ENCODE results near the gene CALHM4. TPM values are rescaled to one million over a fixed set of nuclear protein-coding genes. Genes with fewer than 3 reads are reported as not detected.
A peak's percentile ranks its signal among the peaks of the same experiment; 100 is the strongest.

Gene CALHM4
- total and polyA plus RNA-seq, 2 of the 8 experiments (the other 6 are each of a cell fraction or from before 2014, with no cell fraction given) = not detected

DNA sequence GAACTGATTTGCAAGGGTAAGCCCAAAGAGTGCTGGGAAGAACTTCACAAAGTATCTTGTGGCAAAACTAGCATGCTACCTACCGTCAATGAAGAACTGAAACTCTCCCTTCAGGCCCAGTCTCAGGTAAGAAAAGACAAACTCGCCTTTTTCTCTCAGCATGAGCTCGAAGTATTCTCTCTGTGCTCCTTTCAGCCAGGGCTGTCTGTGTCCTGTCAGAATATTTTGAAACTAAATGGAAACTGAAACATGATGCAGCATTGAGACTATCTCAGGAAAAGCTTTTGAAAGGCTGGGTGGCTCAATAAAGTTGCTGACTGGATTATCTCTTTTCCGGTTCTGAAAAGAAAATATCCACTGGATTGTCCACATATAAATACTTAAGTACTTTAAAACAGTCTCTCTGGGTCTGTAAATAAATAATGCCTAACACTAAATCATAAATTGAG is 41.4 kb upstream of the CALHM4 start:
- Histone ChIP-seq H3K79me2 (ENCODE audit: control insufficient read depth in 1 of 2, insufficient read depth in 2 of 2, low read length in 2 of 2) (no peaks in the 10 kb centered on the region), H3K4me3 (ENCODE audit: extremely low read depth in 1 of 4, insufficient read depth in 2 of 4, low read depth in 3 of 4, low read length in 4 of 4) (no peak overlapping the region), H2BK12ac (ENCODE audit: low read depth, low read length) (peak overlapping the region; percentile 53; the same call in 1 of the 2 replicates), H3K4me2 (ENCODE audit: insufficient read depth in 1 of 2, low read depth in 2 of 2, low read length in 2 of 2) (no peak overlapping the region), H2AFZ (ENCODE audit: low read length) (peak overlapping the region; percentile 94), H3K23ac (ENCODE audit: insufficient read length) (no peak overlapping the region), H4K20me1 (replicated peaks in 1 of 2; ENCODE audit: control insufficient read depth in 1 of 2, insufficient read depth in 2 of 2, low read length in 2 of 2) (no peaks in the 10 kb centered on the region), H3K36me3 (ENCODE audit: control insufficient read depth in 2 of 4, insufficient read depth in 4 of 4, low read length in 3 of 4) (no peaks in the 10 kb centered on the region), H4K91ac (replicated peaks; ENCODE audit: insufficient read length, low read length) (no peak overlapping the region), H3K9me3 (ENCODE audit: insufficient read depth in 2 of 2, low read depth in 1 of 2, low read length in 1 of 2) (no peaks in the 10 kb centered on the region), H3K4me1 (replicated peaks in 1 of 4; ENCODE audit: control insufficient read depth in 3 of 4, insufficient read depth in 4 of 4, low read length in 3 of 4) (peaks cover 0 to 11% (median 4%) of the 10 kb centered on the region in 4 experiments; a peak in 4 of 7 replicates), H3K27ac (ENCODE audit: low read depth, low read length) (peak overlapping the region; percentile 31; the same call in 1 of the 2 replicates), H3K18ac (ENCODE audit: extremely low read depth, low read length) (no peak overlapping the region; the same call in 1 of the 2 replicates), H3K27me3 (replicated peaks in 1 of 4; ENCODE audit: control insufficient read depth in 3 of 4, extremely low read depth in 1 of 4, insufficient read depth in 3 of 4, low read length in 3 of 4) (peaks cover 0 to 1% (median 0%) of the 10 kb centered on the region in 4 experiments; a peak in 1 of 7 replicates), H4K5ac (ENCODE audit: insufficient read length, low read depth, low read length) (no peak overlapping the region), H2BK5ac (ENCODE audit: low read depth, low read length) (no peak overlapping the region), H2BK120ac (replicated peaks; ENCODE audit: low read depth, low read length) (no peak overlapping the region), H3K23me2 (ENCODE audit: low read depth, low read length) (no peaks in the 10 kb centered on the region), H3K14ac (ENCODE audit: insufficient read length) (no peak overlapping the region), H2BK15ac (ENCODE audit: low read length) (peak overlapping the region; percentile 25; the same call in 1 of the 2 replicates), H2BK20ac (ENCODE audit: low read length) (no peak overlapping the region), H3K56ac (replicated peaks; ENCODE audit: insufficient read length, low read depth, low read length) (no peak overlapping the region), H3K79me1 (ENCODE audit: low read depth, low read length) (no peaks in the 10 kb centered on the region), H3K4ac (replicated peaks; ENCODE audit: insufficient read length, low read depth, low read length) (peak overlapping the region; percentile 17), H2AK5ac (ENCODE audit: low read depth, low read length) (no peak overlapping the region), H4K8ac (ENCODE audit: extremely low read depth, insufficient read depth, low read length) (no peak overlapping the region), H3K9ac (replicated peaks in 1 of 4; ENCODE audit: extremely low read depth in 1 of 4, low read depth in 3 of 4, low read length in 3 of 4) (no peak overlapping the region)
- 82% methylated on average over 4 of the region's 4 CpGs; no CpG with 5 or more reads in 1 of the 2 experiments for WGBS, 2 experiments (ENCODE audit: extremely low coverage in 1 of 2, insufficient coverage in 1 of 2, insufficient read length in 1 of 2, insufficient replicate concordance in 2 of 2, low coverage in 1 of 2, low lambda C conversion rate in 2 of 2, missing lambda C conversion rate in 1 of 2)
- FAIRE-seq = no peak
- POLR2A ChIA-PET (ENCODE audit: partially characterized antibody) = interaction anchor here (1.2 kb wide), 1 partner anchor 225 kb away, joined by 3 read pairs; no protein-coding TSS in a partner anchor
- CTCF ChIA-PET (ENCODE audit: partially characterized antibody) = interaction anchor here (0.6 to 6.0 kb wide), 31 partner anchors 8 to 499 kb away, joined by 3 to 60 read pairs (median 4); no protein-coding TSS in a partner anchor
- no peak for DNase-seq (ENCODE audit: low read depth in 1 of 2, low spot score in 2 of 2)
- TF ChIP-seq, protein P1, sequence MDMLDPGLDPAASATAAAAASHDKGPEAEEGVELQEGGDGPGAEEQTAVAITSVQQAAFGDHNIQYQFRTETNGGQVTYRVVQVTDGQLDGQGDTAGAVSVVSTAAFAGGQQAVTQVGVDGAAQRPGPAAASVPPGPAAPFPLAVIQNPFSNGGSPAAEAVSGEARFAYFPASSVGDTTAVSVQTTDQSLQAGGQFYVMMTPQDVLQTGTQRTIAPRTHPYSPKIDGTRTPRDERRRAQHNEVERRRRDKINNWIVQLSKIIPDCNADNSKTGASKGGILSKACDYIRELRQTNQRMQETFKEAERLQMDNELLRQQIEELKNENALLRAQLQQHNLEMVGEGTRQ (IDR thresholded peaks at IDR 0.05; ENCODE audit: low read length) = no peak
- TF ChIP-seq EGR1 (IDR thresholded peaks at IDR 0.05; ENCODE audit: borderline replicate concordance, low read depth, low read length) (no peak), EP300 (IDR thresholded peaks at IDR 0.05; ENCODE audit: borderline replicate concordance in 1 of 2, low read depth in 2 of 2, low read length in 2 of 2) (no peak), RAD21 (IDR thresholded peaks at IDR 0.05 in 1 of 2, conservative IDR thresholded peaks at IDR 0.05 in 1 of 2; ENCODE audit: low read depth in 2 of 2, low read length in 2 of 2) (no peak), GTF2F1 (IDR thresholded peaks at IDR 0.05; ENCODE audit: borderline replicate concordance, low read depth, low read length) (no peak), HDAC6 (IDR thresholded peaks at IDR 0.05; ENCODE audit: low read depth, low read length) (no peak), SIN3A (conservative IDR thresholded peaks at IDR 0.05 in 1 of 2, IDR thresholded peaks at IDR 0.05 in 1 of 2; ENCODE audit: low read depth in 1 of 2, low read length in 2 of 2) (no peak), BRCA1 (IDR thresholded peaks at IDR 0.05; ENCODE audit: low read depth, low read length) (no peak), SP1 (IDR thresholded peaks at IDR 0.05; ENCODE audit: low read depth, low read length) (no peak), NRF1 (IDR thresholded peaks at IDR 0.05; ENCODE audit: low read depth, low read length) (no peak)
- TF ChIP-seq, protein P2, sequence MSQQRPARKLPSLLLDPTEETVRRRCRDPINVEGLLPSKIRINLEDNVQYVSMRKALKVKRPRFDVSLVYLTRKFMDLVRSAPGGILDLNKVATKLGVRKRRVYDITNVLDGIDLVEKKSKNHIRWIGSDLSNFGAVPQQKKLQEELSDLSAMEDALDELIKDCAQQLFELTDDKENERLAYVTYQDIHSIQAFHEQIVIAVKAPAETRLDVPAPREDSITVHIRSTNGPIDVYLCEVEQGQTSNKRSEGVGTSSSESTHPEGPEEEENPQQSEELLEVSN (IDR thresholded peaks at IDR 0.05) = no peak
